GM12875 (cell line): Measurements from ENCODE around the gene JAKMIP2.
A peak's percentile ranks its signal among the peaks of the same experiment; 100 is the strongest.
"Not testable (repeated sequence)": the region's sequence is repeated elsewhere in the genome, so short reads cannot be mapped to it uniquely, and the experiment has no call there.

ENCODE experiments used
- H3K4me3 ChIP-seq: one replicate; pipeline ENCODE4 v1.5.1; 2011; ENCODE audit warnings: low read depth, low read length, control low read depth
- CTCF ChIP-seq: IDR thresholded peaks from 2 replicates; pipeline ENCODE4 v1.5.1; 2011; ENCODE audit warnings: low read depth, mild to moderate bottlenecking, control low read depth, inconsistent platforms, low read length, moderate library complexity, borderline replicate concordance; ENCODE audit not compliant: insufficient read depth

JAKMIP2 gene

GRCh38 chr5:147782110-147783028 lies at the start of gene JAKMIP2:
Gene JAKMIP2, minus strand, starts transcription at chr5:147782728. Its CDS starts 110,922 bp downstream, at chr5:147671806.
- TF ChIP-seq CTCF, result no peak
- H3K4me3 ChIP-seq, result no peak within 1 kb of the TSS

GRCh38 chr5:147831465-147831864 lies 48.9 kb upstream of the JAKMIP2 start, which contains the start of gene SPINK1:
Gene SPINK1, minus strand, starts transcription at chr5:147831671. Its CDS starts 94 bp downstream, at chr5:147831577.
- TF ChIP-seq CTCF, result no peak
- H3K4me3 ChIP-seq, result no peak within 1 kb of the TSS

GRCh38 chr5:147830035-147830434 lies 47.5 kb upstream of the JAKMIP2 start:
- no peak overlapping the region for H3K4me3 ChIP-seq
- TF ChIP-seq CTCF, result no peak

GRCh38 chr5:147827017-147827416 lies 44.5 kb upstream of the JAKMIP2 start:
- not testable (repeated sequence) for H3K4me3 ChIP-seq

- H3K4me3 ChIP-seq, result no peak overlapping the region
- TF ChIP-seq CTCF, result no peak
These were observed 43.8 kb upstream of the JAKMIP2 start for GRCh38 chr5:147826361-147826760.

GRCh38 chr5:147822686-147823491 lies 40.4 kb upstream of the JAKMIP2 start:
- TF ChIP-seq CTCF, result peak; percentile 92
- no peak overlapping the region for H3K4me3 ChIP-seq

- H3K4me3 ChIP-seq, result not testable (repeated sequence)
These were observed 39.7 kb upstream of the JAKMIP2 start for GRCh38 chr5:147822222-147822621.

- no peak for TF ChIP-seq CTCF
These were observed 39.2 kb upstream of the JAKMIP2 start for GRCh38 chr5:147821766-147822165.

More at GRCh38 chr5:147821766-147822165, 39.2 kb upstream of the JAKMIP2 start:
- H3K4me3 ChIP-seq, result no peak overlapping the region
